ENCODE measurements around the gene NDUFA8.

The NDUFA8 gene

DNA sequence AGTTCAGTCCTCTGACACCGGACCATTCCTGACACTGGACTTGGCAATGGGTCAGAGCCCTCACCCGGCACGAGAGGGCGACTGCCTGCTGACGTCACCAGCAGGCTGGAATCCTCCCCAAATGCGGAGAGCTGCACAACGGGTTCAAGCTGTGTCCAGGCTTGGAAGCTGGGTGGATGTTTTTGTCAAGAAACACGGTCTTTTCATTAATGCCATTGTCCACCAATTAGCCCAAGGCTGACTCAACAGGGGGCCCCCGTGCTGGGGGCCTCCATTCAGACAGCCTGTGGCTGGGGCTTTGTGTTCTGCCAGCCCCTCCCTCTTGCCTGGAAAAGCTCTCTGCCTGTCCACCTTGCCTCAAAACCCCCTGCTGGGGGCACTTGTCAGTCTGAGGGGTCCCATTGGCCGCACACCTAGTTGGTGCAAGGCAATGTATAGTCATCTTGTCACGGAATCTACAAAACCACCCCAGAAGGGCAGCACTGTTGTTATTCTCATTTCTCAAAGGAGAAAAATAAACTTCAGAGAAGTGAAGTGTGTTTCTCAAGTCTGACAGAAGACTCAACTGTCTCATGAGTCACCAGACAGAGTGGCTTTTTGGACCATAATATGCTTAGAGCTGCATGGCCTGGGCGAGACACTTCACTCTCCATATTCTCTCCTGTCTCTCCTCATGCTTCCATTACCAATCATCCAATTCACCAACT is 24.6 kb downstream of the NDUFA8 start:
- H3K36me3 Mint-ChIP-seq (ENCODE audit: low read depth) = no peaks in the 10 kb centered on the region
- no peak overlapping the region for H3K27ac Mint-ChIP-seq
- H3K27me3 Mint-ChIP-seq = no peaks in the 10 kb centered on the region
- no peak overlapping the region for H3K4me3 Mint-ChIP-seq
- H3K4me1 Mint-ChIP-seq (ENCODE audit: low read depth) = no peaks in the 10 kb centered on the region
- H3K9me3 Mint-ChIP-seq = no peaks in the 10 kb centered on the region

DNA sequence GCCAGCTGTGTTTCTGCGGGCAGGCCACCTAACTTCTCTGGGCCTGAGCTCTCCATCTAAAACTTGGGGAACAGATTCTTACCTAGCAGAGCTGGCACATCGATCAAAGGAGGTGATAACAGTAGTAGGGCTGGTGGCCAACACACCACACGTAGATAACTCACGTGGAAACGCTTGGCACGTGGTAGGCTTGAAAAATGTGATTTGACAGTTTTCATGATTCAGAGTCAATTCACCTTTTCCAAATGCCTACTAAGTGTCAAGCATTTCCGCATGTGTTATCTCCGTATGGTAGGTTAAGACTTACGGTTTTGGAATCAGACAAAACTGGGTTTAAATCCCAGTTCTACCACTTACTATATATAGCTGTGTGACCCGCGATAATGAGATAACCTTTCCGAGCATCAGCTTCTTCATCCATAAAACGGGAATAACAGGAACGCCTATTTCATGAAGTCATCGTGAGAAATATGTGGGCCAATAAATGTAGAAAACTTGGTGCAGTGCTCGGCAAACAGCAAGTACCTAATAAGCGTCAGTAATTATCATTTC is 25.5 kb downstream of the NDUFA8 start:
- no peaks in the 10 kb centered on the region for H3K4me1 Mint-ChIP-seq (ENCODE audit: low read depth)
- H3K27me3 Mint-ChIP-seq = no peaks in the 10 kb centered on the region
- no peaks in the 10 kb centered on the region for H3K36me3 Mint-ChIP-seq (ENCODE audit: low read depth)
- H3K9me3 Mint-ChIP-seq = no peaks in the 10 kb centered on the region
- H3K4me3 Mint-ChIP-seq = no peak overlapping the region
- no peak overlapping the region for H3K27ac Mint-ChIP-seq

- Mint-ChIP-seq H3K9me3 (no peaks in the 10 kb centered on the region), H3K4me3 (no peak overlapping the region), H3K27ac (no peak overlapping the region), H3K4me1 (ENCODE audit: low read depth) (no peaks in the 10 kb centered on the region), H3K36me3 (ENCODE audit: low read depth) (no peaks in the 10 kb centered on the region), H3K27me3 (no peaks in the 10 kb centered on the region)
Measured at GRCh38 chr9:122133263-122133983, 26.2 kb downstream of the NDUFA8 start.

DNA sequence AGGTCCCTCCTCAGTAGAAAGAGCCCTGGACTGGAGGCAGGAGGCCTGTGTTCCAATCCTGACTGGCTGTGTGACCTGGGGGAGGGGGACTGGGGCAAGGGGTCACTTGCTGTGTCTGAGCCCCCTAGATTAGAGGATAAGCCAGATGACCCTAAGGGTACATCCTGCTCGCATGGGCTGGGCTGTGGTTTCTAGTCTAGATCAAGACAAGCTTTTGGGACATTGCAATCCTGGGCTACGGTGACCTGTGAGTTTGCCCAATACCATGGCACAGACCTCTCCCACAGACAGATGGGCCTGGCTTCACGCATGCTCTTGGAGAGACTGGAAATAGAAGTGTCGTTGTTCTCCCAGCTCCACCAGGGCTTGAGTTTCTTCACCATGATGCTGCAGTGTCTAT is 27.0 kb downstream of the NDUFA8 start:
- H3K4me1 Mint-ChIP-seq (ENCODE audit: low read depth) = peaks cover under 1% of the 10 kb centered on the region
- H3K4me3 Mint-ChIP-seq = no peak overlapping the region
- H3K27me3 Mint-ChIP-seq = peaks cover 4% of the 10 kb centered on the region
- H3K27ac Mint-ChIP-seq = no peak overlapping the region
- no peaks in the 10 kb centered on the region for H3K9me3 Mint-ChIP-seq
- no peaks in the 10 kb centered on the region for H3K36me3 Mint-ChIP-seq (ENCODE audit: low read depth)

- Mint-ChIP-seq H3K4me1 (ENCODE audit: low read depth) (peaks cover 7% of the 10 kb centered on the region), H3K9me3 (no peaks in the 10 kb centered on the region), H3K4me3 (no peak overlapping the region), H3K36me3 (ENCODE audit: low read depth) (no peaks in the 10 kb centered on the region), H3K27ac (no peak overlapping the region), H3K27me3 (peaks cover 9% of the 10 kb centered on the region)
Measured at GRCh38 chr9:122131401-122132001, 28.1 kb downstream of the NDUFA8 start.

- Mint-ChIP-seq H3K4me3 (no peak overlapping the region), H3K9me3 (no peaks in the 10 kb centered on the region), H3K27ac (no peak overlapping the region), H3K4me1 (ENCODE audit: low read depth) (peaks cover 11% of the 10 kb centered on the region), H3K27me3 (peaks cover 16% of the 10 kb centered on the region), H3K36me3 (ENCODE audit: low read depth) (no peaks in the 10 kb centered on the region)
Measured at GRCh38 chr9:122130837-122131236, 28.7 kb downstream of the NDUFA8 start.

- no peak overlapping the region for H3K27ac Mint-ChIP-seq
- no peaks in the 10 kb centered on the region for H3K36me3 Mint-ChIP-seq (ENCODE audit: low read depth)
- H3K4me3 Mint-ChIP-seq = no peak overlapping the region
- peaks cover 20% of the 10 kb centered on the region for H3K27me3 Mint-ChIP-seq
- H3K9me3 Mint-ChIP-seq = no peaks in the 10 kb centered on the region
- H3K4me1 Mint-ChIP-seq (ENCODE audit: low read depth) = peaks cover 16% of the 10 kb centered on the region
Measured at GRCh38 chr9:122129969-122130368, 29.6 kb downstream of the NDUFA8 start.

GRCh38 chr9:122128969-122129343 is 30.6 kb downstream of the NDUFA8 start:
- Mint-ChIP-seq H3K27me3 (peaks cover 21% of the 10 kb centered on the region), H3K4me3 (no peak overlapping the region), H3K4me1 (ENCODE audit: low read depth) (peaks cover 16% of the 10 kb centered on the region), H3K9me3 (no peaks in the 10 kb centered on the region), H3K27ac (no peak overlapping the region), H3K36me3 (ENCODE audit: low read depth) (no peaks in the 10 kb centered on the region)

GRCh38 chr9:122128007-122128968 is 31.3 kb downstream of the NDUFA8 start:
- peaks cover 24% of the 10 kb centered on the region for H3K27me3 Mint-ChIP-seq

GRCh38 chr9:122127396-122127798 is 32.2 kb downstream of the NDUFA8 start:
- Mint-ChIP-seq H3K27ac (no peak overlapping the region), H3K27me3 (peaks cover 25% of the 10 kb centered on the region), H3K9me3 (no peaks in the 10 kb centered on the region), H3K36me3 (ENCODE audit: low read depth) (no peaks in the 10 kb centered on the region), H3K4me3 (no peak overlapping the region), H3K4me1 (ENCODE audit: low read depth) (peaks cover 16% of the 10 kb centered on the region)

More at GRCh38 chr9:122128007-122128968, 31.3 kb downstream of the NDUFA8 start:
- Mint-ChIP-seq H3K4me3 (no peak overlapping the region), H3K4me1 (ENCODE audit: low read depth) (peaks cover 16% of the 10 kb centered on the region), H3K36me3 (ENCODE audit: low read depth) (no peaks in the 10 kb centered on the region), H3K27ac (no peak overlapping the region), H3K9me3 (no peaks in the 10 kb centered on the region)

- no peaks in the 10 kb centered on the region for H3K9me3 Mint-ChIP-seq
- H3K4me1 Mint-ChIP-seq (ENCODE audit: low read depth) = peaks cover 16% of the 10 kb centered on the region
- no peak overlapping the region for H3K27ac Mint-ChIP-seq
- H3K27me3 Mint-ChIP-seq = peaks cover 25% of the 10 kb centered on the region
- H3K4me3 Mint-ChIP-seq = peak overlapping the region; percentile 40
- no peaks in the 10 kb centered on the region for H3K36me3 Mint-ChIP-seq (ENCODE audit: low read depth)
Measured at GRCh38 chr9:122126331-122127261, 33.0 kb downstream of the NDUFA8 start.

DNA sequence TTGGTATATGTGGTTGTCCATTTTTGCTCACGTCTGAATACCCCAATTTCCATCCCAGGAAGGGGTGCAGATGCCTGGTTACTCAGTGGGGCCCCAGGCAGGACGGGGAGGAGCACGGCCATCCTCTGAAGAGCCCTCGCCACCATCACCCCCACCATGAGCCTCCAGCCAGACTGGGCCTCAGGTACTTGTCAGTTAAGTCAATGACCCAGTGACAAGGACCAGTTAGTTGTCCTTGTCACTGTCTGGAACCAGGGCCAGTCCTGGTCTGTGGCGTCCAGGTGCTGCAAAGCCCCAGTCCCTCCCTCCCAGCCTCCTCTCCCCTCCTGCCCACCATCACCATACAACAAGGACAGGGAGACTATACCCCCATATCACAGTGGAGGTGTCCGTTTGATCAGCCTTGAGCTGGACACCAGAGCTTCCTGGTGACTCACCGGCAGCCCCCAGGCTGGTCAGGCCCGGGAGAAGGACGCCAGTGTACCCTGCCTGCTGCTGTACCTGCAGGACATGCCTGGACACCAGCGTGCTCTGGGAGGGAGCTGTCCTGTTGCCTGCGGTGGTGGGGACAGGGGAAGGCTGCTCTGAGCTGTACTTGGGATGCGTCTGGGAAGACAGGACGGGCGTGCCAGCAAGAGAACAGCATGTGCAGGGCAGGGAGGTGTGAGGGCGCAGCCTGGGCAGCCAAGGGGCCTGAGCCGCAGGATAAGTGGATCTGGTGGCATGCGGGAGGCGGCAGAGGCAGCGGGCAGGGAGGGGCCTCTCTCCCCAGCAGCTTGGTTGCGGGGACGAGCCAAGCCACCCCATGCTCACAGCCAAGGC is 33.9 kb downstream of the NDUFA8 start:
- Mint-ChIP-seq H3K4me1 (ENCODE audit: low read depth) (peaks cover 16% of the 10 kb centered on the region), H3K36me3 (ENCODE audit: low read depth) (no peaks in the 10 kb centered on the region), H3K27me3 (peaks cover 25% of the 10 kb centered on the region), H3K27ac (no peak overlapping the region), H3K4me3 (no peak overlapping the region), H3K9me3 (no peaks in the 10 kb centered on the region)

DNA sequence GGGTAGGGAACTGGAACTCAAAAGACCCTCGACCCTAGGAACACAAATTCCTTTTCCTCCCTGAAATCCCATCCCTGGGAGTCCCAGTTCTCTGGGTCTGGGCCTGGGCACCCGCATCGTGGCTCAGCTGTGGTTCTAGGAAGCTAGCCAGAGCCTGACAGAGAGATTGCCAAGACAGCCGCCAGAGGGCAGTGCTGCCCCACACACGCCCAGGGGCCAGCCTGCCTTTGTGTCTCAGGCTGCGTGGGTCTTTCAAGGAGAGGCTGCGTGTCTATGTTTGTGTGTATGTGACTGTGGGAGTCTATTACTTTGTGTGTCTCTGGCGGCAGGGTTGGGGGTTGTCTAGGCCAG is 34.4 kb downstream of the NDUFA8 start:
- no peak overlapping the region for H3K27ac Mint-ChIP-seq
- H3K9me3 Mint-ChIP-seq = no peaks in the 10 kb centered on the region
- peaks cover 25% of the 10 kb centered on the region for H3K27me3 Mint-ChIP-seq
- no peaks in the 10 kb centered on the region for H3K36me3 Mint-ChIP-seq (ENCODE audit: low read depth)
- H3K4me1 Mint-ChIP-seq (ENCODE audit: low read depth) = peaks cover 16% of the 10 kb centered on the region
- H3K4me3 Mint-ChIP-seq = no peak overlapping the region
